Dermis blood vessel endothelial cell (primary cell): ENCODE data around the gene DNAJB12. TPM values are rescaled to one million over a fixed set of nuclear protein-coding genes. Genes with fewer than 3 reads are reported as not detected.
"Not testable (repeated sequence)": the region's sequence is repeated elsewhere in the genome, so short reads cannot be mapped to it uniquely, and the experiment has no call there.

Experiments
- DNase-seq: peaks from one replicate; pipeline ENCODE4 v3.0.0; 2010
- total RNA-seq: library from RNA; depleted of rRNA; stranded (reverse); fragments of >200 nt; gene quantifications from 2 replicates; pipeline ENCODE4 v1.2.3, GENCODE V29; 2014

Gene DNAJB12
- total RNA-seq, 1 donor from 2014 or later = 25.9 TPM

DNA sequence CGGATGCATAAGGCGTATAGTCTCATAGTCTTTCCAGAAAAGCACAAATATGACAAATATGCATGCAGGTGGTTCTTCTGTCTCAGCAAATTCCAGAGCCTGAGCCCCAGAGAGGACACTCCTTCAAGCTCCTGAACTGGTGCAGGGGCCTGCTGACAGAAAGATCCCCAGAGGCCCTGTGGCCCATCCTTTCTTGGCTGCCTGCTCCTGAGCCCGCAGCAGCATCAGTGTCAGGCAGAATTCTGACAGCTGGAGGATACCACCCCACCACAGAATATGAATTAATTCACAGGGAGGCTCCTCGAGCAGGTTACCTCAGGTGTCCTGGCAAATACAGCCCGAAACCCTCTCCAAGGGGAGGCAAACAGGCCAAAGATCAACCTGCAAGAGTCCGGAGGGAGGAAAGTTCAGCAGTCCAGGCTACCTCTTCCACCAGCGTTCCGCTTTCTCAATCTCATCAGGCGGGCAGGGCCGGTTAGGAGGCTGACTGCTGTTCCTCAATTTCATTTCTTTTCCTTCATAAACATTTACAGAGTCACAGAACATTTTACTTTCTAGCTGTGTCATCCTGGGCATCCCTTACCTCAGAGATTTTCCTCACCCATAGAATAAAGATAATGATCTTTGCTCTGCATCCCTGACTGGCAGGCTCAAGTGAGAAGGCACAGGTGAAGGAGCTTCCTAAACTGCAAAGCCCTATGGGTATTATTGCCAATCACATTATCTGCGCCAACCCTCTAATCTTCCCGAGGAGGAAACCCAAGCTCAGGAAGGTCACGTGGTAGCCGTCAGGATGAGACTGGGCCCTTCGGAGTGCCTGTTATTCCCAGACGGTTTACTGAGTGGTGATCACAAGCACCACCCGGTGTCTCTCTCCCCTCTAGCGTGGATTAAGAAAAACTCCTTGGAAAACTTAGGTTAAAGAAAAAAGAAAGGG, 1.4 kb downstream of the DNAJB12 start:
- peak; percentile 58 for DNase-seq

- no peak for DNase-seq
Measured at GRCh38 chr10:72351479-72351878, 3.2 kb downstream of the DNAJB12 start.

DNA sequence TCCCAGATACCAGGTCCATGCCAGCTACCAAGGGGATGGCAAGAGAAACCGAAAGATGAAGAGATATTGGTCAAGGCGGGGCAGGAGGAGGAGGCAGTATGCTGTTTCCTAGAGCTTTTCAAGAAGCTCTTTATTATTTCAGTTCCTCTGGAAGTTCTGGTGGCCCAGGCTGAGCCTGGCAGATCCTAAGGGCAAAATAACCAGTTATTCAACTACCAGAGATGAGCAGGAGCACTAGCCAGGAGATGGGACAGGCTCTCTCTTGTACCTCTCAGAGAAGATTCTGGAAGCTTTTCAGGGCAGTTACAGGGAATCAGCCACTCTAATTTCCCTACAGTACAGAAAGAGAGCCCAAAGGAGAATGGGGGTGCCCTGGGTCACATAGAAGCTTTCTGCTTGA, 5.3 kb downstream of the DNAJB12 start:
- no peak for DNase-seq

- DNase-seq = no peak
Measured at GRCh38 chr10:72348282-72348681, 6.4 kb downstream of the DNAJB12 start.

GRCh38 chr10:72346117-72346516, 8.6 kb downstream of the DNAJB12 start:
- not testable (repeated sequence) for DNase-seq

DNA sequence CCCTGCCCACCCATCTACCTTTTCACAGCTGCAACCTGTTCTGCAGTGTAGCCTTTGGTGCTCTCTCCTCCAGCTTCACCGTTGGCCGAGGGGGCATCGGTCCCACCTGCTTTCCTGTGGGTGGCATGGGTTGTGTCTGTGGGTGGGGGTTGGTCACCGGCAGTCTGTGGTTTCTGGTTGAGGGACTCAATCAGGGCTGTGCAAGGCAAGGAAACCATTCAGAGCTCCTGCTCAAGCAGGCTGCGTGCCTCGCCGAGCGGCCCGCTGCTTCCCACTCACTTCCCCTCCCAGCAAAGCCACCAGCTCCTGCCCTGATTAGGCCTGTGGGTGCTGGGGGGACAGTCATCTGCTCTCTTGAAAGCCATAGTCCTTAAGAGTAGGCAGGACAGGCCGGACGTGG, 9.8 kb downstream of the DNAJB12 start:
- DNase-seq = no peak

DNA sequence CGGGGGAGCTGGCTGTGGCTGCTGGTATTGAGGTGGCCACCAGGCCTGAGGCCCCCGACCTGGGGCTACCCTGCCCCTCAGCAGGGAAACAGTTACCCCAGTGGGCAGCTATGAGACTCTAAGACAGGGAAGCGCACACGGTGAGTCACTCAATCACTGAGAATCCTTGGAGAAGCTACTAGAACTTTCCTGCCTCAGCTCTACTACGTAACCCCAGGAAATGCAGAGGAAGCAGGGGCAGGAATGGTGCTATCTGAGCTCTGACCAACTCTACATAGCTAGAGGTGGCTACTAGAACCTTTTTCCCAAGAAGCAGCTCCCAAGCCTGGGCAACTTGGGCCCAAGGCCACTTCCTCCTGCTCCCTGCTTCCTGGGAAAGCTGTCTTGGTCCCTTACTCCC, 11.8 kb downstream of the DNAJB12 start:
- DNase-seq = peak; percentile 66

DNA sequence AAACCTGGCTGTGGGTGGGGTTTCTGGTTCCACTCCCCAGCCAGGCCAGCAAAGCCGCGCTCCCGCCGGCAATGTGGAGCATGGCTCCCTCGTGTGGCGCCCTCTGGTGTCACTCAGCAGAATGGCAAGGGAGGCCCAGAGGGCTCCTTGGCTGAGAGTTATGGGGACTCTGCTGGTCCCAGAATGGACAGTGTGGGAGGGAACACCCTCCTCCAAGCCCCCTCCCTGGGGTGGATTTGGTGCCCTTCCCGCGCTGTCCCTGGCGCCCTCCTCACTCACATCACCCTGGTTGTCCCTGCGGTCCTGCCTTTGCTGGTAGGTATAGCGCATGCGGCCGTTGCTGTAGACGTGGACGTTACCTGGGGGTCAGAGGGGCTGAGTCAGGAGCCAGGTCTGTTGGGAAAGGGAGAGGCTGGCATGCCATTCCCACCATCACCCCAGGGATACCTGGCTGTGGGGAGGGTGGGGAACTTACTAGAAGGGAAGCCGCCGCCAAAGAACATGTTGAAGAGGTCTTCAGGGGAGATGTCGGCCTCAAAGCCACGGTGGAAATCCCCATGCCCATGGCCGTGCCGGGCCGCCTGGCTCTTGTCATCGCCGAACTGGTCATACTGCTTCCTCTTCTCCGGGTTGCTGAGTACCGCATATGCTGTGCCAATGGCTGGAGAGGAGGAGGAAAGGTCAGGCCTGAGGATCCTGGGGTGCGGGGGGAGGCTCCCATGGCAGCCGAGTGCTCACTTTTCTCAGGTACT, 14.0 kb downstream of the DNAJB12 start:
- peak; percentile 78 for DNase-seq

DNA sequence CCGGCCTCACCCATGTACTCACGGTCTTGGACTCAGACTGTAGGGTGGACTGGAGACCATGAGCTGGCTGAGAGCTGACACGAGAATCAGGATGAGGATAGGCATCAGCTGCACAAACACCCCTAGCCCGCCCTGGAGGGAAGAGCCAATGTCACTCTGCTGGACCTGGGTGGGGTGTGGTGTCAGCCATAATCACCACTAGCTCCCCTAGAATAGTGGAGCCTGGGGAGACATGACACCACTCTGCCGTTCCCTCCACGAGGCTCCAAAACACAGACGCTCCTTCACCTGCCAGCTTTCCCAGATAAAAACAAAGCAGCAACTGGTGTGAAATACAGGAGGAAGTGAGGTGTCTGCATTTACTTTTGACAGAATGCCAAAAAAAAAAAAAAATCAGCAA, 16.5 kb downstream of the DNAJB12 start:
- DNase-seq = no peak

GRCh38 chr10:72337722-72338121, 17.0 kb downstream of the DNAJB12 start:
- no peak for DNase-seq

DNA sequence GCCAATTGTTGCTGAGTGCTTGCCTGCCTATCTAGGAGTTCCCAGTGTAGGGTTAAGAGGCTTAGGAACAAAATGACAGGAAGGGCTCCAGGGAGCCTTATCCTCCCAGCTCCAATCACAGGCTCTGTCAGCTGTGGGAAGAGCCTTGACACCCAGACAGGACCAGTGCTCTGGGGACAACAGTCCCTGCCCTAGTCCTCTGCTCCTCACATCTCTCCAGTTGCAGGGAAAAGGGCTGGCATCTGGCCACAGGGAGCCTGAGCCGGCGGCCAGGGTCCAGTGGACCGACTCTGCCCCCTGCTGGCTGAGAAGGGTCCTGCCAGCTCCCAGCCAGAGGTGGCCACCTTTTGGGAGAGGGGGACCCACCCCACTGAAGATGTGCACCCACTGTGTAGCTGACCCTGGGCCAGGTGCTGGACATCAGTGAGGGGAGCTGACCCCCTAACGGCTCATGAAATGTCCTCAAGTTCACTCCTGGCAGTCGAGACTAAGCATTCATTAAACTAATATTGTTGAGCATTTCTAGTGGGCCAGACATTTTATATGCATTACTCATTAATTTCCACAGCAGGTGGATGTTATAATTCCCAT, 17.6 kb downstream of the DNAJB12 start:
- peak; percentile 84 for DNase-seq

- no peak for DNase-seq
Measured at GRCh38 chr10:72336259-72337038, 18.3 kb downstream of the DNAJB12 start.

DNA sequence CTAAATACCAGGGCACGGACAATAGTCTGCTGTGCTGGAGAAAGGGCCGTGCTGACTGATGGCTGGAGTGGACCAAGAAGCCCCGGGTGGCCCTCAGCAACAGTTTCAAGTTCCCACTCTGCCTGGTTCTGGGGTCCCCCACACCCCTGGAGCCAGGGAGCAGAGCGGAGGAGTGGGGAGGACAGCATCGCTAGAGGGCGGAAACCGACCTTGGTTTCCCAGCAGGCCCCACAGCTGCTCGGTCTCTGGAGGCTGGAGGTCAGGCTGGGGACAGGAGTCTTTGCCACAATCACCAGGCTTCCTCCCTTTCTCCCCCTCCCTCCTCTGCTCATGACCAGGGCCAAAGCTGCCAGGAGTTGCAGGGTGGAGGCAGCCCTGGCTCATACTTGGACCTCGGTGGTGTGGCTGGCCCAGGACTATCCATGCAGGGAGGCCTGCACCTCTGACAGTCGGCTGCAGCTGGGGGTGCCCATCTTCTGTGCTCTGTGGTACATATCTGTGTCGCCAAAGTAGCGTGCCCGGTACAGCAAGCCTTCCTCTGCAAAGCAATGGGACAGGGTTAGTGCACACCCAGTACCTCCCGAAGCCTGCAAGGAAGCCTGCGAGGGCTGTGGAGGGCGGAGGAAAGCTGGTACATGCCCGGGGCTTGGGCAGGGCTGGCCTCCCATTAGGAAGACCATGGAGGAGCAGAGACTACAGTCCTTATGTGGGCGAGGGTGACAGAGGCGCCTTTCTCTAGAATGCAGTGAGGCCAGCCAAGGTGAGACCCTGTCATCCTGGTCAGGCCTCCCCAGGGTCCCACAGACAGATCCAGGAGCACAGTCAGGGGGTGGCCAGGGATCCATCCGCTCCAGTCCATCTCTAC, 19.1 kb downstream of the DNAJB12 start:
- DNase-seq = peak; percentile 67

DNA sequence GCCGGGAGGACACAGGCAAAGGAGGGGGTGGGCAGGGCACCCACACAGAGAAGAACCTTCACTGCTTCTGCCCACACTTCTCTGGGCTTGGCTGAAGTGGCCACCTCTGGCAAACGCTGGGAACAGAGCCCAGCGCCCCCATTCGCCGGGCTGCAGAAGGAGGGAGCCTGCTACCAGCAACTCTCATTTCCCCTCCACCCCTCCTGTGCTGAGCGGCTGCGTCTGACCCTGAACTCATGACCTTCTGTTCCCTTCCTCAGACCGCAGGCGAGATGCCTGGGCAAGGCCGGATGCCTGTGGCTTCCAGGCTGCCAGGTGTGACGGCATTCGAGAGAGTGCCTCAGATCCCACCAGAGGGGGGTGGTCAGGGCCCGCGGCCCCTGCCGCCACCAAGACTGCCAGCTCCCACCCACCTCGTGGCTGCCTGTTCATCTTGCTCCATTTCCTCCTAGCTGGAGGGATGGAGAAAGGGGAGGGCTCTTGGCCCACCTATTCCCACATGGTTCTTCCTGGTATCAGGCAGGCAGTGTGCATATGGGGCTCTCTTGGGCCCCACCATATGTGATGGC, 19.8 kb downstream of the DNAJB12 start:
- DNase-seq = peak; percentile 92

DNA sequence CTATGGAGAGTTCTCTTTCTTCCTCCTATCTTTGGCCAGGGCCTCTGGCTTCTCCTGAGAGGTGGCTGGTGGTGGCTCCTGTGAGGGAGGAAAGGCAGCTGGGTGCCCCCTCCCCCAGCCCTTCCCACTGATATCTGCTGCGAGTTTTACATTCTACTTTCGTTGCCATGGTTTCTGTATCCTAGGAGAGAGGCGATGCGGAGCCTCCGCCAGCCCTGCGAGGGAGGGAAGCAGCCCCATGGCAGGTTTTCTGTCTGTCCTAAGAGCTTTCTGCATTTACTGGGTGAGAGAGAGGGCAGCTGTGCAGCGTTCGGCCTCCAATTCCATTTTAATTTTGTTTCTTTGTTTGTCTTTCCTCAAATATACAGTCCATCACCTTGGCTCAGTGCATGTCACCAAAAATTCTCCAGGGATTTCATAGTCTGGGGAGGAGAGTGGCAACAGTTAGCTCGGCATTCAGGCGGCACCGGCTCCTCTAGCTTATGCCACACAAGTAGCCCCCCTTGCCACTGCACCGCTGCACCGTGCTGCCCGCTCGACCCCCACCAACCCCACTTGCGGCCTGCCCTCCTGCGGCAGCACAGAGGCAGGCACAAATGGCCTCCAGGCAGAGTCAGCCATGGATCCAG, 20.4 kb downstream of the DNAJB12 start:
- peak; percentile 55 for DNase-seq

- DNase-seq = no peak
Measured at GRCh38 chr10:72333112-72334015, 21.4 kb downstream of the DNAJB12 start.

DNA sequence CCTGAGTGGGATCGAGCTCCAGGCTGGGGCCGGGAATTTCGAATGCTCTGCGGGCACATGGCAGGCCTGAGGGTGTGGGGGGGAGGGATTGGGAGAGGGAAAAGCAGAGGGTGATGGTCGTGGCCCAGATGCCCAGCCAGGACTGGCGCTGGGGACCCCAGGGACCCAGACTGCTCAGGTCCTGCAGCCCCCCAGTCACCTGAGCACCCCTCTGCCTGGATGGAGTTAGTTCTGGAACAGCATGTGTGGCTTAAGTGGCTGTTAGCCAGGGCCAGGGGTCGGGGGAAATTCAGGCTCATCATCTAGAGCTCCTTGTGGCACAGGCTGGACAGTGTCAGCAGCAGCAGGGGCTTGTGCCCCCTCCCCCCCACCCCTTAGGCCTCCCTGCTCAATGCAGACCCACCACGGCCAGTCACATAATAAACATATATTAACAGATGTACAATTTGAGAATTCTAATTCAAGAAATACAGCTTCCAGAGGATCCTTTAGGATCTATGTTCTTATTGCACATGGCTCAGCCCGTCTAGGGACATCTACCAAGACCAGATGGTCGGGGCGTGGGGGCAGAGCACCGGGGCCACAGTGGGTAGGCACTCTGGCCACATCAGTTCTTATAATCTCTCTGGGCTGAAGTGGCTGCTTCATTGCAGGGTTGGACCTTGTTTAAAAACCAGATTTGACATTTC, 22.2 kb downstream of the DNAJB12 start:
- DNase-seq = no peak

GRCh38 chr10:72331575-72332422, 22.9 kb downstream of the DNAJB12 start:
- peak; percentile 90 for DNase-seq
